Measurements from ENCODE around the gene BLOC1S1. TPM values are rescaled to one million over a fixed set of nuclear protein-coding genes. Genes with fewer than 3 reads are reported as not detected.
A peak's percentile ranks its signal among the peaks of the same experiment; 100 is the strongest.

Gene BLOC1S1
- total RNA-seq, 1 experiment from 2014 or later: 85.5 TPM

DNA sequence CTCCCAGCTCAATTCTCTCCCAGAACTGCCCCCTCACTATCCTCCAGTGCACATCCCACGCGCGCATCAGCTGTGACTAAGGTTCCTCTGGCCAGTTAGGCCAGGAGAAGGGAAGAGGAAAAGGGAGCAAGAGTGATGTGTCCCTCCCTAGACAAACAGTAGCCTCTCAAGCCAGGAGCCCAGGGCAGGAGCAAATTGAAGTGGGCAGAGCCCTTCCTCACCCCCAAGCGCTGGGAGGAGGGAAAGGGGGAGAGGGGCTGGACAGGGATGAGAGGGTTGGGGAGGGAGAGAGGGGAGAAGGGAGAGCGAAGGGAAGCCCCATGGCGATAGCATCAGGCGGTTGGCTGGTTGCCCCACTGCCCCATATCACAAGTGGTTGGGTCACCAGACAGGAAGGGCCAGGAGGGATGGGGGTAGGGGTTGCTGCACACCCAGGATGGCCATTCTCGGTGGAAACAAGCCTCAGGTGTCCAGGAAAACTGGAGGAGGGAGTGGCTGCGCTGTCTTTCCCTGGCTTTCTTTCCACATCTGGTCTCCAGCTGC, 11.9 kb downstream of the BLOC1S1 start:
- no peak for DNase-seq (ENCODE audit: low read depth, low spot score)
- POLR2A ChIA-PET: no interaction called here
- Histone ChIP-seq H2AFZ (ENCODE audit: low read depth, low read length, poor library complexity, severe bottlenecking) (no peak overlapping the region), H3K4me3 (replicated peaks in 1 of 2; ENCODE audit: low read depth in 1 of 2, low read length in 2 of 2) (peak overlapping the region; percentile 88 to 96), H3K79me2 (ENCODE audit: insufficient read depth, low read length) (peaks cover 22% of the 10 kb centered on the region), H3K4me1 (ENCODE audit: control insufficient read depth in 1 of 2, insufficient read depth in 2 of 2, low read length in 2 of 2) (peaks cover 17 to 45% of the 10 kb centered on the region in 2 experiments), H3K36me3 (ENCODE audit: control insufficient read depth in 1 of 2, insufficient read depth in 2 of 2, low read length in 2 of 2) (peaks cover 9 to 41% of the 10 kb centered on the region in 2 experiments; a peak in 3 of 4 replicates), H3K27me3 (ENCODE audit: insufficient read depth, low read length) (no peaks in the 10 kb centered on the region), H3K9me2 (ENCODE audit: insufficient read depth) (no peaks in the 10 kb centered on the region), H3K4me2 (ENCODE audit: low read length) (peak overlapping the region; percentile 95), H3K9ac (ENCODE audit: low read length) (peak overlapping the region; percentile 93), H3K27ac (ENCODE audit: low read depth, low read length) (peak overlapping the region; percentile 94), H4K20me1 (ENCODE audit: insufficient read depth) (no peaks in the 10 kb centered on the region), H3K9me3 (ENCODE audit: control insufficient read depth in 1 of 2, insufficient read depth in 1 of 2, low read depth in 1 of 2, low read length in 2 of 2) (no peaks in the 10 kb centered on the region)
- RAD21 ChIA-PET (ENCODE audit: low non-redundant PET in 1 of 2, low total read pairs in 2 of 2, uncharacterized antibody in 2 of 2, unreplicated experiment in 2 of 2): no interaction called here
- no peak for TF ChIP-seq FOSL1 (IDR thresholded peaks at IDR 0.05; ENCODE audit: low read depth)
- no peak for TF ChIP-seq POLR2AphosphoS5 (IDR thresholded peaks at IDR 0.05; ENCODE audit: low read depth, low read length)
- TF ChIP-seq SIN3A (IDR thresholded peaks at IDR 0.05; ENCODE audit: low read depth): no peak
- no peak for TF ChIP-seq ZNF274 (IDR thresholded peaks at IDR 0.05; ENCODE audit: low read depth, low read length)
- TF ChIP-seq CBX3 (IDR thresholded peaks at IDR 0.05; ENCODE audit: low read depth): no peak
- TF ChIP-seq ELF1 (IDR thresholded peaks at IDR 0.05; ENCODE audit: borderline replicate concordance, low read depth): no peak
- BruUV-seq (replicated peaks): TSS peak; percentile 43
- CTCF ChIA-PET: no interaction called here
- no peak for ATAC-seq
- intact Hi-C loops (cut with micrococcal nuclease): no loop called here

DNA sequence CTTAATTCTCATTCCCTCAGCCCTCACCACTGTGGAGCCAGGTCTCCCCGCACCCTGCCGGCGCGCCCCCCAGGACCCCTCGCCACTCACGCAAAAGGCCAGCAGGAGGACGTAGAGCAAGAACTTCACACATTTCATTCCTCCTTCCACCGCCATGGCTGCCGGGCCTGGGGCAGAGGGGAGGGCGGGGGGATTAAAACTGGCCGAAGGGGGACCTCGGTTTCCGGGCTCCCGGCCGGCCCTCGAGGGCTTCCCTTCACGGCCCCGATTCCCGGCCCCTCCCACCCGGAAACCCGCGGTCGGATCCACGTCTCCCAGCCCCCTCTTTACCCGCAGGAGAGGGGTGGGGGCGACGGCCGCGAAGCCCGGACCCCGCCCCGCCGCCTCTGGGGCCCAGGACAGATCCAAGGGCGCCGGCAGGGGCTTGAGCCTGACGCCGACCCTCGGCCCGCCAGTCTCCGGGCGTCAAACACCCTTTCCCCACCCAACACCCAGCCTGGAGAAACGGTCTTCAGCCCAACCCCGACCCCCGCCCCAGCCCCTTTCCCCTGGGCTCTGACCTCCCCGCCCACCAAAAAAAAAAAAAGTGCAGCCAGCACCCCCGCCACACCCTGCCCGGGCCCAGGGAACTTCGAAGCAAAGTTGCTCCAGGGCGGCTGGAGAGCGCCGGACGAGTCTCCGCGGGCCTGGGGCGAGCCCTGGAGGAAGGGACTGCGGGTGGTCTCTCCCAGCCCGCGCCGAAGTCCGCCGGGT, 12.5 kb downstream of the BLOC1S1 start:
- no peaks in the 10 kb centered on the region for H3K27me3 ChIP-seq (ENCODE audit: insufficient read depth, low read length)
- CTCF ChIA-PET: interaction anchor here (1.2 to 1.9 kb wide), 6 partner anchors 8 to 461 kb away, joined by 3 to 48 read pairs (median 6); partner anchors contain the start of genes RDH5 and SMARCC2
- H3K9me3 ChIP-seq (ENCODE audit: control insufficient read depth in 1 of 2, insufficient read depth in 1 of 2, low read depth in 1 of 2, low read length in 2 of 2): no peaks in the 10 kb centered on the region
- H3K4me2 ChIP-seq (ENCODE audit: low read length): peak overlapping the region; percentile 95
- ATAC-seq (peak; percentile 33), DNase-seq (ENCODE audit: low read depth, low spot score) (no peak)
- H3K36me3 ChIP-seq (ENCODE audit: control insufficient read depth in 1 of 2, insufficient read depth in 2 of 2, low read length in 2 of 2): peaks cover 9 to 35% of the 10 kb centered on the region in 2 experiments; a peak in 3 of 4 replicates
- H3K79me2 ChIP-seq (ENCODE audit: insufficient read depth, low read length): peaks cover 22% of the 10 kb centered on the region
- peak overlapping the region; percentile 88 to 96 for H3K4me3 ChIP-seq (replicated peaks in 1 of 2; ENCODE audit: low read depth in 1 of 2, low read length in 2 of 2)
- no peaks in the 10 kb centered on the region for H3K9me2 ChIP-seq (ENCODE audit: insufficient read depth)
- peak overlapping the region; percentile 93 for H3K9ac ChIP-seq (ENCODE audit: low read length)
- no peak overlapping the region for H2AFZ ChIP-seq (ENCODE audit: low read depth, low read length, poor library complexity, severe bottlenecking)
- RAD21 ChIA-PET (ENCODE audit: low non-redundant PET in 1 of 2, low total read pairs in 2 of 2, uncharacterized antibody in 2 of 2, unreplicated experiment in 2 of 2): interaction anchor here in 1 of 2 experiments (1.8 kb wide), 1 partner anchor 10 kb away, joined by 7 read pairs; no protein-coding TSS in a partner anchor
- no peak for TF ChIP-seq CBX3 (IDR thresholded peaks at IDR 0.05; ENCODE audit: low read depth)
- TF ChIP-seq TCF7L2 (IDR thresholded peaks at IDR 0.05; ENCODE audit: borderline replicate concordance, extremely low read depth, insufficient read depth, insufficient read length): peak; percentile 47
- intact Hi-C loops (cut with micrococcal nuclease): no loop called here
- H4K20me1 ChIP-seq (ENCODE audit: insufficient read depth): no peaks in the 10 kb centered on the region
- peaks cover 18 to 52% of the 10 kb centered on the region in 2 experiments for H3K4me1 ChIP-seq (ENCODE audit: control insufficient read depth in 1 of 2, insufficient read depth in 2 of 2, low read length in 2 of 2)
- H3K27ac ChIP-seq (ENCODE audit: low read depth, low read length): peak overlapping the region; percentile 94
- no TSS peak for BruUV-seq (replicated peaks)
- POLR2A ChIA-PET: interaction anchor here (0.7 to 2.3 kb wide), 5 partner anchors 10 to 945 kb away, joined by 3 to 24 read pairs (median 4); partner anchors contain the start of genes DNAJC14, ORMDL2 and SARNP
